GM20431 (cell line): Measurements from ENCODE around the gene B9D1.

Experiments used
- in situ Hi-C: fragments of 300-500 bp; cut with MseI, MboI; formaldehyde crosslinking; loops from one replicate; pipeline ENCODE4 v1.15.0; 2020; ENCODE audit warnings: low sequenced_read_pairs; ENCODE audit not compliant: unreplicated experiment

The B9D1 gene, protein sequence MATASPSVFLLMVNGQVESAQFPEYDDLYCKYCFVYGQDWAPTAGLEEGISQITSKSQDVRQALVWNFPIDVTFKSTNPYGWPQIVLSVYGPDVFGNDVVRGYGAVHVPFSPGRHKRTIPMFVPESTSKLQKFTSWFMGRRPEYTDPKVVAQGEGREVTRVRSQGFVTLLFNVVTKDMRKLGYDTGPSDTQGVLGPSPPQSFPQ

DNA sequence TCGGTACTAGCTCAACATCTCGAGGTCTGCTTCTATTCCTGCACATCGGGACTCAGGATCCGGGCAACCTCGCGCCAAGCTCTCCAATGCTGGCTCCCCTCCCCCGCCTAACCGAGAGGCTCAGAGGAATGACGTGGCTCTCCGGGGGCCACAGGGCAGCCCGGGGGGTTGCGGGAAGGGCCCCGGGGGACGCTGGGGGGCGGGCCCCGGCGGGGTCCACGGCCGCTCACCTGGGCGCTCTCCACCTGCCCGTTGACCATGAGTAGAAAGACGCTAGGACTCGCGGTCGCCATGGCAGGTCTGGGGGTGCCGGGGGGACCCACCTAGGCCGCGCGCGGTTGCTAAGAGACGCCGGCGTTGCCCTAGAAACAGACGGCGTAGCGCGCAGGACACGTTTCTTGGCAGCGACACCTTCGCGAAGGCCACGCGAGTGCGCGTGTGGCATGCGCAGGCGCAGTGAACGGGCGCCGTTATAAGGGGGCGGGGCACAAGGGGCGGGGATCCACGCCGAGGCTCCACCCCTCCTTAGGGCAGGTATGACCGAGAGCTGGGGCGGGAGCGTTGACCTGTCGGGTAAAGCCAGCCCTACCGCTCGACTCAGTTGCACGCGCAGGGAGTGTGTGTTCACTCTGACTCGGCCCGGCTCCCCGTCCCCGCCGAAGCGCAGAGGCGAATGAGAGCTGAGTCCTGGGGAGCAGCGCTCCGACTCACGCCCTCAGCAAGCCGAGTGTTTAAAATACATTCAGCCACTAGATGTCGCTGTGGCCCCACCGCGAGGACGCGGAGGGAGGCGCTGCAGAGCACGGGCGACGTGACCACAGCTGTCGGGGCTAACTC is at the start of gene B9D1:
Gene B9D1 (minus strand): TSS at position 447 of the 837 bp plus-strand sequence. CDS start 154 bp downstream, at position 293.
- in situ Hi-C loops = loop anchor here (10.0 kb wide), 1 partner anchor 92 kb away; no protein-coding TSS in a partner anchor

DNA sequence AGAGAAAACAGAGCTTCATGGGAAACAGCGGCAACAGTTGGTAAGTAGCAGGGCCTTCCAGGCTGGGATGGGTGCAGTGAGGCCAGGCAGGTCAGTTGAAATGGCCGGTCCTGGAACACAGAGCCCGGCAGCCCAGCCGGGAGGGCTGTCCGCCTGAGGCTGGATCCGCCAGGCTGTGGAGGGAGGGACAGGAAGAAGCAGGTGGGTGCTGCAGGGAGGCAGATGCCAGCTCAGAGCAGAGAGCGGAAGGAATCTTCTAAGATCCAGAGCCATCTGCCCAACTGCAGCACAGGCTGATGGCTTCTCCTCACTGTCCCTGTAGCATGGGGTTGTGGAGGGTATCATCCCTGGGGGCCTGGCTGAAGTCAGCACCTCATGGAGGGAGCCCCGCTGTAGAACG is 49.1 kb upstream of the B9D1 start:
- in situ Hi-C loops = no loop called here

DNA sequence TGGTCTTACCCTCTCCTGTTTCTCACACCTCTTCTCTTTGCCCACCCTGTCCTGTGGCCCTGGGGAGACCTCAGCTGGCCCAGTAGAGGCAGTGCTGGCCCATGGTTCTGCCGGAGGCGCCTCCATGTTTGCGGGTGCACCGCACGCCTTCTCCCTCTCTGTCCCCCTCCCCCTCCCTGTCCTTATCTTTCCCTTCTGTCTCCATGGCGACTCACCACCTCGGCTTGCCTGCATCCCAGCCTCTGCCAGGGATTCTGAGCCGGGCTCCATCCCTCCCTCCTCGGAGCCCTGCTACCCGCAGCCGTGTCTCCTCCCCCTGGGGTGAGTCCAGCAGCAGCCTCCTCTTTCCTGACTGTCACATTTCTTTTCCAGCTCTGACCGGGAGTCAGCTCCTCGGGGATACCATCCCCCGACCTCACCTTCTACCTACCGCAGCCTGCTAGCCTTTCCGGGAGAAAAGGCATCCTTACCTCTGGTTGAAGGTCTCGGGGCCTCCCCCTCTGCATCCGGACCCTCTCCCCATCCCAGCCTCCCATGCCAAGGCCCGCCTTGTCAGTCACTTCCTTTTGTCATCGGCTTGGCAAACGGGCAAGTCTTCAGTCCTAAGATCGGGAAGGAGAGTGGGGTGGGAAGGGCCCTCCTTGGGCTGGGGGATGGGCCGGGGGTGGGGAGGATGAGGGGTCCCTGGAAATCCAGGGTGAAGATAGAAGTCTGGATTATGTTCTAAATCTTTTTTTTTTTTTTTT is 48.5 kb upstream of the B9D1 start, which contains the start of gene RNF112:
Gene RNF112 (plus strand): TSS at position 358 of the 746 bp plus-strand sequence. CDS start 177 bp downstream, at position 535.
- in situ Hi-C loops = no loop called here

DNA sequence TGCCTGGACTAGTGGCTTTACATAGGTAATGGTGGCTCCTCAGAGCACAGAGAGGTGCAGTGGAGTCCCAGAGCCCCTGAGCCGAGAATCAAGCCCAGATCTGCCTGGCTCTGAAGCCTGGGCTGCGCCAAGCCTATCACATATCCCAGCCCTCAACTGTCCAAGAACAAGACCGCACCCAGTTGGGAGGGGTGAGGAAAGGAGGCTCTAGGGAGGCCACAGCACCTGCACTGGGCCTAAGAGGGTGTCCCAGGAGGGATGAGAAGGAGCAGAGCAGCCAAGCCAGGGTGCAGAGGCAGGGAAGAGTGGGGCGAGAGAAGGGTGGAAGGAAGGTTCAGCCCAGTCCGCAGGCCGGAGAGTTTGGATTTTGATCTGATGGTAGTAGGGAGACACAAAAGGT is 47.6 kb upstream of the B9D1 start:
- in situ Hi-C loops = no loop called here

DNA sequence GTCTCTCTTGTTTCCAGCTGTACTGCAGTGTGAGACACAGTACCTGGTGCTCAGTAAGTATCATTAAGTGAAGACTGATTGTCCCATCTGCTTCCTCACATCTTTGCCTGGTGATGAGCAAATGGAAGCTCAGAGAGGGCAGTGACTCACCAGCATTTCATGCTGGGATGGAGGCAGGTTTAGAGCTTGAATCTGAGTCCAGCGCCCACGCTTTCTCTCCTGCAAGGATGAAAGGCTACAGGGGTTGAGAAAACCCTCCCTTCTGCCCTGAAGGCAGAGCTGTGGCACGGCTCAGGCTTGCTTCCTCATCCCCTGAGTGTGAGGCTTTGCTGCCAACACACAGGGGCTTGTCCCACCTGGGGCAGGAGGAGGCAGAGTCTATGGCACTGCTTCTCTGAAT is 47.0 kb upstream of the B9D1 start:
- in situ Hi-C loops = no loop called here

DNA sequence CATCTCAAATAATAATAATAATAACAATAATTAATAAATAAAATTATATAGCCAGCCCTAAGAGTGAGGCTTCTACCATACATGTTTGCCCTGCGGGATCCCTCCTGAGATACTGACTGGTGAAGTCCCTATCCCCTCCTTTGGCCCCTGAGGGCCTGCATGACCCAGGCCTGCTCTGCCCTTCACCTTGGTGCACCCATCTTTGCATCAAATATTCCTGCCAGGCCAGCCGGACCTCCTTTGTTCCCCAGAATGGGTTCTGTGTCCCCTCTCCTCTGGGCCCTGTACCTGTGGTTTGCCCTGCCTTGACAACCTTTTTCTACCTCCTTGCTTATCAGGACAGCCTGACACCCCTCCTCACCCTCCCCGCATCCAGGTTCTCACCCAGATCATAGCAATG is 46.5 kb upstream of the B9D1 start:
- in situ Hi-C loops = no loop called here

DNA sequence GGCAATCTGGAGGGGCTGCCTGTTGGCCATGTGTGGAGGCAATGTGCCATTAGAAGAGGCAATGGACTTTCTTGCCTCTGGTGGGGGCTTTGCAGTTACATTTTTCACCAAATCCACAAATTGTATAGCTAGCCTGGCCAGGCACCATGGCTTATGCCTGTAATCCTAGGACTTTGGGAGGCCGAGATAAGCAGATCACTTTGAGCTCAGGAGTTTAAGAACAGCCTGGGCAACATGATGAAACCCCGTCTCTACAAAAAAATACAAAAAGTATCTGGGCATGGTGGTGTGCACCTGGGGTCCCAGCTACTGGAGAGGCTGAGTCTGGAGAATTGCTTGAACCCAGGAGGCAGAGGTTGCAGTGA is 45.8 kb upstream of the B9D1 start:
- in situ Hi-C loops = no loop called here

DNA sequence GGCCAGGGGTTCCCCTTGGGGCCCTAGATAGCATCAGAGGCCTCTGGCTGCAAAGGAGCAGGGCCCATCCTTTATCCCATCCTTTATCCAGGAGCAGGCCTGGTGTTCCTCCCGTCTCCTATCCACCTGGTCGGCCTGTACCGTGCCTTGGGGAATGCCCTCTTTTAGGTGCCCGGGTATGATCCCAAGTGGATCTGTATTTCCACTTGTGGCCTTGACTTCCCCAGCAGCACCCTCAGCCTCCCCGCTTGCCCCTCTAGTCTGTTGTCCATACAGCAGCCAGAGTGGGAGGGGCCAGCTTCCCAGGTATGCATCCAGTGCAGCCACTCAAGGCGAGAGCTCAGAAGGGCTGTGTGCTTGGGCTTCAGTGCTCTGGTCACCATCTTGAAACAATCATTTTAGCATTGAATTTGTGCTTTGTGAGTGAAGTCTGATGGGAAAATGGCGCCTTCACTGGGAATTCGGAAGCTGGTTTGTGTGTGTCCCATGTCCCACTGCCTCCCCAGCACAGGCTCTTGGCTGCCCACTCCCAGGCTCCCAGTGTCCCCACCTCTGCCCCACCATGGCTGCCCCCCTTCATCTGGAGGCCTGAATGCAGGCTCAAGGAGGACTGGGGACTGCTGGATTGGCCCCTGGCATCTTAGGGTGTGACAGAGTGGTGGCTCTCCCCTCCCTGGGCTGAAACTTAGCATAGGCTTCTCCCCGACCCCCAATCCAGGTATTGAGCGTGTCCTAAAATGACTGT is 45.2 kb upstream of the B9D1 start:
- in situ Hi-C loops = no loop called here

DNA sequence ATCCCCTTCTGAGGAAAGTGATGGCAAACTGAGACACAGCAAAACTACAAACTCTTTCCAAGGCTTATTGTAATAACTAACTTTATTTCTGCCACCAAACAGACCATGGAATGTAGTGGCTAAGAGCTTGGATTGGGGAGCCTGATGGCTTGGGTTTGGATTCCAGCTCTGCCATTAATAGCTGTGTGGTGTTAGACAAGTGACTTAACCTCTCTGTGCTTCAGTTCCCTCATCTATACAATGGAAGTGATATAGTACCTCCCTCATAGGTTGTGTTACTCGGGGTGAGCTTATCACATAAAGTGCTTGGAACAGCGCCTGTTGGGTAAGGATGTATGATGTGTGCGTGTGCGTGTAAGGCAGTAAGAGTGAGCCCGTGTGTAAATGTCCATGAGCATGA is 42.6 kb upstream of the B9D1 start:
- in situ Hi-C loops = no loop called here

DNA sequence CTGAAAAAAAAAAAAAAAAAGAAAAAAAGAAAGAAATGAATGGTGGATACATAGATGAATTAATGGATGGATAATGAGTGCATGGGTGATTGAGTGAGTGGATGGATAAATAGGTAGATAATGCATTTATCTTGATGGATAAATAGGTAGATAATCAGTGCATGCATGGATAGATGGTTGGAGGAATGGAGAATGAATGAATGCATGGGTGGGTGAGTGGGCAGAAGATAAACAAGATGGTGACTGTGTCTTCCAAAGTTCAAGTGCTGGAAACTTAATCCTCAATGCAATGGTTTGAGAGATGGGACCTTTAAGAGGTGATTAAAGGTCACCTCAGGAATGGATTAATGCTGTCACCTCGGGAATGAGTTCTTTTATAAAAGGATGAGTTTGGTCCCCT is 41.7 kb upstream of the B9D1 start:
- in situ Hi-C loops = no loop called here

DNA sequence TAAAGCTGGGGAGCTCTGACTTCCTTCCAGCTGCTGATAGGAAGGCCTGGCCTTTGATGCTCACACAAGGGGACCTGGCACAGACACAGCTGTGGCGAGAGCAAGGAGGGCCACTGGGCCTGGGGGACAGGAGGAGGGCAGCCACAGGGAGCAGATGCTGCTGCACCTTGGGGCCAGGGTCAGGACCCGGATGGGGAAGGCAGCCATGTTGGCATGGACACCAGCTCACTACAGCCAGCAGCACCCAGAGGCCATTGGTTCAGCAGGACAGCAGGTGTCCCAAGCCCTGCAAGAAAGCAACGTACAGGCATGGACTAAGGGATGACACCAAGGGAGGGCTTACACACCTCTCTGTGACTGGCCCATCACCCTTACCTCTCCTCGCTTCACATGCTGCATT is 40.5 kb upstream of the B9D1 start:
- in situ Hi-C loops = no loop called here

DNA sequence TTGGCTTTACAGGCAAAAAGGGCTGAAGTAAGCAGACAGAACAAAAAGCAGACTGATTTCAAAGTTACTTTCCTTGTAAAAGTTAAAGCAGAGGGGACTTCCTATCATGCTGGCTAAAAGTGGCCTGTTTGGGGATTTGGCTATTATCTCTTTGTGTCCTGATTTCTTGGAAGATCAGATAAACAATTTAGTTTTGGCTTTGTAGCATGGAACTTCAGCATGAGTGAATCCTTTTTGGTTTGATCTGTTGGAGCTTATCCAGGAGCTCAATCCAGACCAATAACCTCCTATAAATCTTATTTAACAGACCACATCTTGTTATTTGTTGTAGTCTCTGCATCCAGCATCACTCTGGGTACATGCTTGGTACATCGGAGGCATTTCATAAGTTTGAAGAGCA is 39.6 kb upstream of the B9D1 start:
- in situ Hi-C loops = no loop called here

DNA sequence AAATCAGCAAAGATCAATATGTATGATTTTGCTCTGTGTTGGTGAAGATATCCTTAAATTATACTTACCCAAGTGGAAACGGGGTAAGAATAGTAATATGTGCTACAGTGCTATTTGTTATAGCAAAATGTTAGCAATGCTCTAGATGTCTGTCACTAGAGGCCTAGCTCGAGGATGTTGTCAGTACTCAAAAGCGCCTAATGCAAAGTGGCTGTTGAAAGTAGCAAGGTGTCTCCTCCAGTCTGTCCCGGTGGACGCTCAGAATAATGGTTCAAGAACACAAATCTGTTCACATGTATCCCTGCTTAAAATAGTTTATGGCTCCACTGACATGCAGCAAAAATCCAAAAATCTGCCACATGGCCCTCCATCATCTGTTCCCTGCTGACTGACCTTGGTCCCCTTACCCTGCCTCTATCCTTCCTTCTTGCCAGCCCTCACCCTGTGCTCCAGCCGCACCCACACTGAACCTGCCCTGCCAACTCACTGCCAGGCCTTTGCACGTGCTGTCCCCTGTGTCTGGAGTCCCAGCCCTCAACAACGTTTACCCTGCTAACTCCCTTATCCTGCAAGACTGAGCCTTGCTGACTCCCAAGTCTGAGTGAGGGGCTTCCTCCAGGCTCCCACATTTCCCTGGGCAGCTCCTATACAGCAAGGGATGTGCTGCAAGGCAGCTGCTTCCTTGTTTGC is 38.9 kb upstream of the B9D1 start:
- in situ Hi-C loops = no loop called here

DNA sequence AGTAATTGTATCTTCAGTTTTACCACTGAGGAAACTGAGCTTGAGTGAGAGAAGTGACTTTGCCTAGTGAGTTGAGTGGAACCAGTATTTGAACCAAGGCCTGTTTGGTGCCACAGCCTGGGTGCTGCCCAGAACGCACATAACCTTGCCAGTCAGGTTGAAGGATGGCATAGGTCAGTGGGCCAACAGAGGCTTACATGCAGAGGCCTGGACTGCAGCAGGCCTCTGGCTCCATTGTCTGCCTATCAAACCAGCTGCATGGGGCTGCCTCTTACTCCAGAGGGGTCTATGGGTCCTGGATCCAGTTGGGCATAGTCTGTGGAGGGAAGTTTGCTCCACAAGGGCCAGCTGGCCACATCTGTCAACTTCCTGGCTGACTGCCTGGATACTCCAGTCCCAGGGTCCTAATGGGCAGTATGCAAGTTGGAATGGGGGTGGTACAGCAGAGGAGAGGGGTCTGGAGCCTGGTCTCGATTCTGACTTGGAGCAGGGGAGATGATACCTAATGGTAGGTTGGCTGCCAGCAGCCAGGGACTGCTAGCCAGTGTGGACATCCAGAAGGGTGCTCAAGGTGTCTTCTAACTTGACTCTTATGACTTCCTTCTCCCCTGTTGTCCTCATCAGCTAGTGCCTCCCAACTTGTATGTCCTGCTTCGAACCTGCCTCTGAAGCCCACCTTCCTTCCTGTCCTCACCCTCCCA is 37.4 kb upstream of the B9D1 start:
- in situ Hi-C loops = no loop called here

DNA sequence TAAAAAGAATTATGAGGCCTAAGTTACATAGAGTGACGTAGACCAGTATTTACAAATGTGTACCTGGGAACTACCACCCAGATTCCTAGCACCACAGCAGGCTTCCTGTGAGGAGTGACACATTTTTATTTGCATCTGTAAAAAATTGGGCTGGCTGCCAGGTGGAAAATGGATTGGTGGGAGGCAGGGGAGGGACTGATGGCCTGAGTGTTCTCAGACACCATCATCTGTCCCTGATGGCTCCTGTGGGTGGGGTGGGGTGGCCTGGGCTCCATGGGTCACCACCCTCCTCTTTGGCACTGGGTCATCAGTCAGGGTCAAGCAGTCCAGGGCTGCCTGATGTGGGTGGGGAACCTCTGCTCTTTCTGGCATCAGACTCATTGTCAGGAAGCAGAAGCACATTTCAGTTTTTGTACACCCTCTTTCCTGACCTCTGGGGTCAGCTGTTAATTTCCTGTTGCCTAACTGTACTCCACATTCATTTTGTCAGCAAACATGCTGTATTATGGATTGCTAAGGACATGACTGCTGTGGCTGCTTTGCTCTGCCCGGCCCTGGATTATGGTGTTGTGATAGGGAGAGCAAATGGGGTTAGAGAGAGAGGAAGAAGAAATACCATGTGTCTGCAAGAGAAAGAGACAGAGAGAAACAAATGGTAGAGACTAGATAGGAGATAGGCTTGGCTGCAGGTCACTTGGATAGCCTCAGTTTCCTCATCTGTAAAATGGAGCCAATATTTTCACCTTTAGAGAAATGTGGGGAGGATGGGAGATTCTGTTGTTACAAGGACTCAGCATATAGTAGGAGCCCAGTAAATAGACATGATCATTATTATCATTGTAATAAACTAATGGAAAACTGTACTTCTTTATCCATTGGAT is 36.0 kb upstream of the B9D1 start:
- in situ Hi-C loops = no loop called here

DNA sequence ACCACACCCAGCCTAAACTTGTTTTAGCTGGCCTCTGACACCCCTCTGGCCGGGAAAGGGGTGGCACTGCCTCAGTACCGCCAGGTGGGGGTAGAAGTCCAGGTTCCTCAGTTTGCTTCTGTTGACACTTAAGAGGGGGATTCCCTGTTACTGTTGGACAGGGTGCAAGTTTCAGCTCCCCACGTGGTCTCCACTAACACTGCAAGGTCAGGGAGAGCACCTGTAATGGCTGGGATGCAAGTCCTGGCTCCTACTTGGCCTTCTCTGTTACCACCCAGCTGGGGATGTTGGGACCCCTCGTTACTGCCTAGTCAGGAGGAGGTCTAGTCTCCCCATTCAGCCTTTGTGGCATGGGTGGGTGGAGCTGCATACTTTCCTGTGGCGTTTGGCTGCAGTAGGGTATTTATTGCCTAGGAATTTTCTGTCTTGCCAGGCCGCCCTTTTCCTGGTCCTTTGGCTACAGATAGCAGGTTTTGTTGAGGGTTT is 35.1 kb upstream of the B9D1 start:
- in situ Hi-C loops = no loop called here

DNA sequence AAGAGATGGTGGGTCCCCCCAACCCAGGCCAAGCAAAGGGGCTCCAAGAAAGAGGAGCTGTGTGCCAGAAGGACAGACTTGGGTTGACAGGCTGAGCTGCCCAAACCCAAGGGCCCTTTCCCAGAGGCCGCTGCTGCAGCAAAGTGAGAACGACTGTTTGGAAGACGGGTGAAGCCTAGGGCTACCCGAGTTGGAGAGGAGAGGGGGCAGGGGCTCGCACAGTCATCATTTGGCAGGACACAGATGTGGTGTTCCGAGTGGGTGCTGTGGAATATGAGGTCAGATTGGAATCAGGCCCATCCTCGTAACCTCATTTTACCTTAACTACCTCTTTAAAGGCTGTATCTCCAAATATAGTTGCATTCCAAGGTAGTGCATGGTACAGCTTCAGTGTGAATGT is 29.8 kb upstream of the B9D1 start:
- in situ Hi-C loops = no loop called here

DNA sequence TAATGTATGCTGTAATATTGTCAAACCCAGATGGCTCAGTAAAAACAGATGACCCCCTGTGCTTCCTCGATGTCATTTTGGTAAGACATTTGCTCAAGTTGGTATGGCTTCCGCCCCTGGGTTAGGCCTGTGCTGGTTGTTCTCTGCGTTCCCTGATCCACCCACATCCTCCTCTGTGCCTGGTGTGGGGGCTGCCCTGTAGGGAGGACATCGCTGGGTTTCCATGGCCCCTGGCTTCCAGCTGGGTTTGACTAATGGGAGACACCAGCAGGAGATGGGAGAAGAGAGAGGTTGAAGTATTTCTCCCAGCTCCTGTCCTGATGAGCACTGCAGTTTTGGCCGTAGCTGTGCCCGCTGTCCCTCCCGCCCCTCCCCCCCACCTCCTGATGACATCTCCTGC is 28.9 kb upstream of the B9D1 start:
- in situ Hi-C loops = no loop called here
